NCI-H460 (cell line): ENCODE results near the gene CTLA4. TPM values are rescaled to one million over a fixed set of nuclear protein-coding genes. Genes with fewer than 3 reads are reported as not detected.

ENCODE experiments used
- total RNA-seq: library from RNA; depleted of rRNA; stranded (reverse); fragments of >200 nt; shearing (Covaris generic); gene quantifications from 2 replicates; pipeline ENCODE4 v1.2.3, GENCODE V29; 2014; rRNA removed

Gene CTLA4
- total RNA-seq, 1 experiment from 2014 or later = not detected

Other genes with a start within 250 kb of the CTLA4 start
- 0.06 TPM in 1 of 2 replicates, not detected in the other for gene CD28, start 161.1 kb upstream of the CTLA4 start, total RNA-seq
- not detected in 2 replicates for gene ICOS, start 69.0 kb downstream of the CTLA4 start, total RNA-seq